H1 (cell line): ENCODE results near the gene HTR3A. TPM values are rescaled to one million over a fixed set of nuclear protein-coding genes. Genes with fewer than 3 reads are reported as not detected.

Experiments used
- CTCF ChIA-PET: fragments of 300-600 bp; sonication (Branson Sonifier 250); formaldehyde crosslinking; loops from one replicate; lab custom pipeline; 2021; ENCODE audit not compliant: partially characterized antibody; lab: Charles Lee
- POLR2A ChIA-PET: fragments of 300-600 bp; sonication (Branson Sonifier 250); formaldehyde crosslinking; loops from one replicate; lab custom pipeline; 2021; ENCODE audit warnings: inconsistent platforms; ENCODE audit not compliant: partially characterized antibody; lab: Charles Lee
- DNase-seq, 2 experiments: peaks; one replicate each; pipeline versions ENCODE4 v3.0.0 to v3.0.0-alpha.2; 2010 to 2022; ENCODE audit warnings: low spot score in 2 of 2, low read depth in 1 of 2, mixed read lengths in 1 of 2
- FAIRE-seq: peaks from 2 replicates; lab custom pipeline; 2011; peaks lifted over from hg19 to GRCh38; lab: Jason Lieb, UNC
- H2AFZ ChIP-seq: 2 replicates; pipeline ENCODE4 v1.8.1; 2012; ENCODE audit warnings: low read length, inconsistent platforms
- H2AK5ac ChIP-seq: 2 replicates; pipeline ENCODE4 v1.6.1; 2013; ENCODE audit warnings: low read depth, low read length
- H2BK120ac ChIP-seq: replicated peaks from 2 replicates; pipeline ENCODE3; 2013; ENCODE audit warnings: low read depth, low read length, inconsistent platforms
- H2BK12ac ChIP-seq: 2 replicates; pipeline ENCODE4 v1.6.1; 2013; ENCODE audit warnings: low read depth, low read length
- H2BK15ac ChIP-seq: 2 replicates; pipeline ENCODE4 v1.6.1; 2013; ENCODE audit warnings: low read length
- H2BK20ac ChIP-seq: 2 replicates; pipeline ENCODE4 v1.6.1; 2013; ENCODE audit warnings: low read length
- H2BK5ac ChIP-seq: 2 replicates; pipeline ENCODE4 v1.6.1; 2013; ENCODE audit warnings: low read depth, low read length
- H3K14ac ChIP-seq: 2 replicates; pipeline ENCODE4 v1.6.1; 2013; ENCODE audit warnings: inconsistent platforms; ENCODE audit not compliant: insufficient read length
- H3K18ac ChIP-seq: 2 replicates; pipeline ENCODE4 v1.6.1; 2013; ENCODE audit warnings: low read length; ENCODE audit errors: extremely low read depth
- H3K23ac ChIP-seq: 2 replicates; pipeline ENCODE4 v1.6.1; 2013; ENCODE audit warnings: inconsistent platforms; ENCODE audit not compliant: insufficient read length
- H3K23me2 ChIP-seq: 2 replicates; pipeline ENCODE4 v1.6.1; 2013; ENCODE audit warnings: low read depth, low read length
- H3K27ac ChIP-seq: 2 replicates; pipeline ENCODE4 v1.6.1; 2011; ENCODE audit warnings: low read depth, low read length, inconsistent platforms
- H3K27me3 ChIP-seq, 4 experiments: replicated peaks in 1 of 4; 1 replicate in 1 of 4; 2 replicates in 3 of 4; pipeline versions ENCODE4 v1.6.1 to v1.8.1; 2011 to 2013; ENCODE audit warnings: low read length in 3 of 4, mild to moderate bottlenecking in 3 of 4, inconsistent platforms in 2 of 4, mixed read lengths in 2 of 4, moderate library complexity in 1 of 4; ENCODE audit not compliant: control insufficient read depth in 3 of 4, insufficient read depth in 3 of 4; ENCODE audit errors: extremely low read depth in 1 of 4
- H3K36me3 ChIP-seq, 4 experiments: 2 replicates each; pipeline versions ENCODE4 v1.6.1 to v1.8.1; 2011 to 2013; ENCODE audit warnings: mild to moderate bottlenecking in 4 of 4, low read length in 3 of 4, moderate library complexity in 2 of 4, control low read depth in 1 of 4, inconsistent platforms in 1 of 4; ENCODE audit not compliant: insufficient read depth in 4 of 4, control insufficient read depth in 2 of 4
- H3K4ac ChIP-seq: replicated peaks from 2 replicates; pipeline ENCODE3; 2013; ENCODE audit warnings: low read length, low read depth, mixed read lengths, inconsistent platforms; ENCODE audit not compliant: insufficient read length
- H3K4me1 ChIP-seq, 4 experiments: replicated peaks in 1 of 4; 1 replicate in 1 of 4; 2 replicates in 3 of 4; pipeline versions ENCODE4 v1.6.1 to v1.8.1; 2011 to 2013; ENCODE audit warnings: low read length in 3 of 4, inconsistent platforms in 2 of 4, mixed read lengths in 1 of 4; ENCODE audit not compliant: insufficient read depth in 4 of 4, control insufficient read depth in 3 of 4
- H3K4me2 ChIP-seq, 2 experiments: 2 replicates each; pipeline versions ENCODE4 v1.6.1 to v1.8.1; 2011 to 2013; ENCODE audit warnings: low read depth in 2 of 2, low read length in 2 of 2, control low read depth in 1 of 2, inconsistent platforms in 1 of 2, mild to moderate bottlenecking in 1 of 2; ENCODE audit not compliant: insufficient read depth in 1 of 2
- H3K4me3 ChIP-seq, 4 experiments: fragments of 200-600, 300-600 bp in 1 of 4; sonication (generic), shearing (Covaris generic), sonication (Bioruptor Twin) in 1 of 4; 2 replicates each; pipeline versions ENCODE4 v1.5.1 to v1.8.1; 2011 to 2016; ENCODE audit warnings: low read length in 4 of 4, low read depth in 3 of 4, control low read depth in 2 of 4, inconsistent platforms in 2 of 4, mild to moderate bottlenecking in 2 of 4, mixed read lengths in 1 of 4, moderate library complexity in 1 of 4; ENCODE audit not compliant: insufficient read depth in 2 of 4; ENCODE audit errors: extremely low read depth in 1 of 4
- H3K56ac ChIP-seq: replicated peaks from 2 replicates; pipeline ENCODE3; 2013; ENCODE audit warnings: low read depth, mild to moderate bottlenecking, mixed read lengths, low read length, inconsistent platforms; ENCODE audit not compliant: insufficient read length
- H3K79me1 ChIP-seq: 2 replicates; pipeline ENCODE4 v1.6.1; 2013; ENCODE audit warnings: low read depth, low read length, control low read depth
- H3K79me2 ChIP-seq, 2 experiments: 2 replicates each; pipeline versions ENCODE4 v1.6.1 to v1.8.1; 2012 to 2013; ENCODE audit warnings: low read length in 2 of 2, mild to moderate bottlenecking in 2 of 2, inconsistent platforms in 1 of 2; ENCODE audit not compliant: insufficient read depth in 2 of 2, control insufficient read depth in 1 of 2
- H3K9ac ChIP-seq, 4 experiments: replicated peaks in 1 of 4; 1 replicate in 1 of 4; 2 replicates in 3 of 4; pipeline versions ENCODE4 v1.6.1 to v1.8.1; 2011 to 2013; ENCODE audit warnings: low read depth in 3 of 4, low read length in 3 of 4, control low read depth in 2 of 4, mild to moderate bottlenecking in 2 of 4, moderate library complexity in 2 of 4, inconsistent platforms in 1 of 4; ENCODE audit errors: extremely low read depth in 1 of 4
- H3K9me3 ChIP-seq, 2 experiments: 2 replicates each; pipeline versions ENCODE4 v1.6.1 to v1.8.1; 2012 to 2013; ENCODE audit warnings: mild to moderate bottlenecking in 2 of 2, moderate library complexity in 2 of 2, control low read depth in 1 of 2, inconsistent platforms in 1 of 2, low read depth in 1 of 2, low read length in 1 of 2, mixed read lengths in 1 of 2; ENCODE audit not compliant: insufficient read depth in 2 of 2
- H4K20me1 ChIP-seq, 2 experiments: replicated peaks in 1 of 2; 2 replicates each; pipeline versions ENCODE3 to v1.8.1; 2011 to 2013; ENCODE audit warnings: inconsistent platforms in 2 of 2, low read length in 2 of 2, mild to moderate bottlenecking in 1 of 2; ENCODE audit not compliant: insufficient read depth in 2 of 2, control insufficient read depth in 1 of 2
- H4K5ac ChIP-seq: 2 replicates; pipeline ENCODE4 v1.6.1; 2013; ENCODE audit warnings: low read length, low read depth, mixed read lengths, inconsistent platforms; ENCODE audit not compliant: insufficient read length
- H4K8ac ChIP-seq: 2 replicates; pipeline ENCODE4 v1.8.0; 2013; ENCODE audit warnings: mild to moderate bottlenecking, moderate library complexity, low read length, inconsistent platforms; ENCODE audit not compliant: insufficient read depth; ENCODE audit errors: extremely low read depth
- H4K91ac ChIP-seq: replicated peaks from 2 replicates; pipeline ENCODE3; 2013; ENCODE audit warnings: low read length, mixed read lengths, inconsistent platforms; ENCODE audit not compliant: insufficient read length
- BACH1 ChIP-seq: IDR thresholded peaks from 2 replicates; pipeline ENCODE4 v1.6.1; 2012; ENCODE audit warnings: low read length, improper control_type of control experiment
- CHD1 ChIP-seq: IDR thresholded peaks from 2 replicates; pipeline ENCODE4 v1.6.1; 2012; ENCODE audit warnings: low read depth, low read length, improper control_type of control experiment
- GABPA ChIP-seq: IDR thresholded peaks from 2 replicates; pipeline ENCODE4 v1.6.1; 2011; ENCODE audit warnings: mild to moderate bottlenecking, low read length, moderate library complexity, borderline replicate concordance; ENCODE audit not compliant: insufficient read depth
- GTF2F1 ChIP-seq: IDR thresholded peaks from 2 replicates; pipeline ENCODE4 v1.6.1; 2012; ENCODE audit warnings: low read depth, low read length, improper control_type of control experiment, borderline replicate concordance
- HDAC2 ChIP-seq, 2 experiments: fragments of 300-600 bp in 1 of 2; sonication (generic) in 1 of 2; IDR thresholded peaks; 2 replicates each; pipeline ENCODE4 v1.6.1; 2011 to 2012; ENCODE audit warnings: low read depth in 2 of 2, low read length in 2 of 2, mild to moderate bottlenecking in 2 of 2, moderate library complexity in 2 of 2, borderline replicate concordance in 1 of 2, inconsistent platforms in 1 of 2
- JUN ChIP-seq: IDR thresholded peaks from 2 replicates; pipeline ENCODE4 v1.6.1; 2011; ENCODE audit warnings: low read depth, mild to moderate bottlenecking, improper control_type of control experiment, low read length
- KDM5A ChIP-seq: fragments of 200-600 bp; IDR thresholded peaks from 2 replicates; pipeline ENCODE4 v1.7.1; 2012; ENCODE audit warnings: mild to moderate bottlenecking, low read length, inconsistent platforms, mixed read lengths
- MAFK ChIP-seq: IDR thresholded peaks from 2 replicates; pipeline ENCODE4 v1.6.1; 2012; ENCODE audit warnings: low read depth, mild to moderate bottlenecking, improper control_type of control experiment, low read length
- NRF1 ChIP-seq: IDR thresholded peaks from 2 replicates; pipeline ENCODE4 v1.6.1; 2011; ENCODE audit warnings: mild to moderate bottlenecking, low read depth, low read length, improper control_type of control experiment
- RAD21 ChIP-seq, 2 experiments: IDR thresholded peaks in 1 of 2; conservative IDR thresholded peaks in 1 of 2; 2 replicates each; pipeline ENCODE4 v1.6.1; 2011; ENCODE audit warnings: low read depth in 2 of 2, low read length in 2 of 2, improper control_type of control experiment in 1 of 2, inconsistent platforms in 1 of 2, mild to moderate bottlenecking in 1 of 2, moderate library complexity in 1 of 2
- RNF2 ChIP-seq: fragments of 200-900, 300-1000 bp; sonication (generic); IDR thresholded peaks from 2 replicates; pipeline ENCODE4 v1.7.1; 2016; ENCODE audit warnings: borderline replicate concordance, low read depth, mild to moderate bottlenecking, antibody characterized with exemption, low read length; ENCODE audit not compliant: poor library complexity, severe bottlenecking; ENCODE audit errors: missing control alignments
- SIRT6 ChIP-seq: IDR thresholded peaks from one replicate; pipeline ENCODE4 v1.7.1; 2012; ENCODE audit warnings: low read length, inconsistent platforms
- SRF ChIP-seq: IDR thresholded peaks from 2 replicates; pipeline ENCODE4 v1.6.1; 2011; ENCODE audit warnings: mild to moderate bottlenecking, low read depth, low read length, moderate library complexity
- TBP ChIP-seq: IDR thresholded peaks from 2 replicates; pipeline ENCODE4 v1.6.1; 2011; ENCODE audit warnings: low read depth, low read length, improper control_type of control experiment
- WGBS, 2 experiments: shearing (Covaris generic) in 1 of 2; methylation state at CpG; one replicate each; pipeline versions ENCODE4 v1.1.6 to v1.1.7; 2013 to 2015; ENCODE audit warnings: low lambda C conversion rate in 2 of 2, mixed read lengths in 2 of 2, inconsistent platforms in 1 of 2, low coverage in 1 of 2, missing lambda C conversion rate in 1 of 2; ENCODE audit not compliant: insufficient replicate concordance in 2 of 2, insufficient coverage in 1 of 2, insufficient read length in 1 of 2; ENCODE audit errors: extremely low coverage in 1 of 2, missing lambda C conversion rate in 1 of 2; 5-methylcytosine and 5-hydroxymethylcytosine counted together
- polyA plus RNA-seq, 7 experiments: library from polyadenylated mRNA; depleted of rRNA in 3 of 7; stranded (reverse) in 5 of 7; unstranded in 2 of 7; fragments of >200 nt in 5 of 7; fragments of 200-250 nt in 2 of 7; gene quantifications; 1 replicate in 5 of 7; 2 replicates in 1 of 7; 4 replicates in 1 of 7; pipeline versions ENCODE4 v1.2.1 to v1.2.3, GENCODE V29; 2011 to 2013; ENCODE audit warnings: missing spikeins in 2 of 7, mixed read lengths in 2 of 7
- total RNA-seq: library from RNA; stranded (reverse); fragmentation: NEBNext Ultra II Directional; extraction: Animal tissue kit (Norgen Biotek cat#: 25700); gene quantifications from 2 replicates; pipeline ENCODE4 v1.2.1, GENCODE V29; 2021

HTR3A gene
- total and polyA plus RNA-seq, 2 of the 8 experiments (the other 6 are each of a cell fraction or from before 2014, with no cell fraction given): 7.5 to 8.9 TPM

GRCh38 chr11:114019574-114019973 is 44.7 kb downstream of the HTR3A start:
- no peaks in the 10 kb centered on the region for H3K9me3 ChIP-seq
- no peaks in the 10 kb centered on the region for H4K20me1 ChIP-seq
- CTCF ChIA-PET: interaction anchor here (0.6 to 4.9 kb wide), 9 partner anchors 8 to 433 kb away, joined by 3 to 38 read pairs (median 4); no protein-coding TSS in a partner anchor
- no peak overlapping the region for H2BK5ac ChIP-seq
- no peak overlapping the region for H3K56ac ChIP-seq
- no peak overlapping the region for H3K27ac ChIP-seq
- H4K8ac ChIP-seq: no peak overlapping the region
- H3K4me3 ChIP-seq: no peak overlapping the region
- H3K36me3 ChIP-seq: no peaks in the 10 kb centered on the region
- no peaks in the 10 kb centered on the region for H3K79me2 ChIP-seq
- no peak overlapping the region for H3K14ac ChIP-seq
- no peaks in the 10 kb centered on the region for H3K4me1 ChIP-seq
- no peak overlapping the region for H4K5ac ChIP-seq
- H2BK20ac ChIP-seq: no peak overlapping the region
- H2AK5ac ChIP-seq: no peak overlapping the region
- 0 out of 2 replicates have a peak, but pooled peaks cover 1% of the 10 kb centered on the region for H3K23me2 ChIP-seq
- H4K91ac ChIP-seq: no peak overlapping the region
- H3K79me1 ChIP-seq: no peaks in the 10 kb centered on the region
- no peak overlapping the region for H2BK120ac ChIP-seq
- H2BK12ac ChIP-seq: no peak overlapping the region
- H3K27me3 ChIP-seq: no peaks in the 10 kb centered on the region
- no peak overlapping the region for H3K4ac ChIP-seq
- no peak overlapping the region for H3K4me2 ChIP-seq
- no peak overlapping the region for H3K9ac ChIP-seq
- H2BK15ac ChIP-seq: no peak overlapping the region
- no peak overlapping the region for H3K23ac ChIP-seq
- H2AFZ ChIP-seq: no peak overlapping the region
- POLR2A ChIA-PET: interaction anchor here (0.7 kb wide), 1 partner anchor 259 kb away, joined by 3 read pairs; no protein-coding TSS in a partner anchor
- WGBS, 2 experiments: 83% methylated on average over 5 of the region's 5 CpGs; no CpG with 5 or more reads in 1 of the 2 experiments
- no peak overlapping the region for H3K18ac ChIP-seq
- DNase-seq (no peak), FAIRE-seq (no peak)
- no peak for TF ChIP-seq GTF2F1
- TF ChIP-seq JUN: no peak
- TF ChIP-seq KDM5A: no peak
- no peak for TF ChIP-seq MAFK
- no peak for TF ChIP-seq SIRT6
- no peak for TF ChIP-seq GABPA
- TF ChIP-seq SRF: no peak
- TF ChIP-seq NRF1: no peak
- no peak for TF ChIP-seq TBP
- no peak for TF ChIP-seq BACH1
- TF ChIP-seq CHD1: no peak
- TF ChIP-seq RAD21 (IDR thresholded peaks at IDR 0.05 in 1 of 2, conservative IDR thresholded peaks at IDR 0.05 in 1 of 2; ENCODE audit: low read depth in 2 of 2, low read length in 2 of 2): no peak
- TF ChIP-seq HDAC2 (IDR thresholded peaks at IDR 0.05; ENCODE audit: borderline replicate concordance in 1 of 2, low read depth in 2 of 2, low read length in 2 of 2): no peak
- TF ChIP-seq RNF2: no peak
